ENCODE results near the gene CNTN5. TPM values are rescaled to one million over a fixed set of nuclear protein-coding genes. Genes with fewer than 3 reads are reported as not detected.

The CNTN5 gene
- total RNA-seq, 2 experiments from 2014 or later, result not detected

- Mint-ChIP-seq H3K27ac (no peak overlapping the region), H3K4me1 (no peaks in the 10 kb centered on the region), H3K9me3 (peaks cover 4% of the 10 kb centered on the region), H3K4me3 (no peak overlapping the region), H3K36me3 (no peaks in the 10 kb centered on the region), H3K27me3 (no peaks in the 10 kb centered on the region)
- ATAC-seq (ENCODE audit: low read depth), result no peak
- no peak for DNase-seq
- POLR2A ChIA-PET, result no interaction called here
These were observed 1156.9 kb downstream of the CNTN5 start for GRCh38 chr11:100177651-100178050.

DNA sequence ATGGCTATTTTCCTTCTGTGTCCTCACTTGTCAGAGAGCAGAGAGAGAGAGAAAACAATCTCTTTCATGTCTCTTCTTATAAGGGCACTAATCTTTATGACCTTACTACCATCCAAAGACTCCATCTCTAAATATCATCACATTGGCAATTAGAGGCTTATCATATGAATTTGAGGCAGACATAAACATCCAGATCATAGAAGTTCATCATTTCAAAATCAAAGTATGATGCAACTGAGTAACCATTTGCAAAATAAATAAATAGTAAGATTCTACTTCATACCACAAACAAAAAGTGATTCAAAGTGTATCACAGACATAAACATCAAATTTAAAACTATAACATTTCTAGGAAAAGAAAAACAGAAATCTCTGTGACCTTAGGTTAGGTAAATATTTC is 1161.6 kb downstream of the CNTN5 start:
- H3K9me3 Mint-ChIP-seq, result peaks cover 8% of the 10 kb centered on the region
- DNase-seq (no peak), ATAC-seq (ENCODE audit: low read depth) (no peak)
- no peaks in the 10 kb centered on the region for H3K36me3 Mint-ChIP-seq
- no peak overlapping the region for H3K27ac Mint-ChIP-seq
- H3K4me3 Mint-ChIP-seq, result no peak overlapping the region
- no peaks in the 10 kb centered on the region for H3K4me1 Mint-ChIP-seq
- POLR2A ChIA-PET, result no interaction called here
- no peaks in the 10 kb centered on the region for H3K27me3 Mint-ChIP-seq

DNA sequence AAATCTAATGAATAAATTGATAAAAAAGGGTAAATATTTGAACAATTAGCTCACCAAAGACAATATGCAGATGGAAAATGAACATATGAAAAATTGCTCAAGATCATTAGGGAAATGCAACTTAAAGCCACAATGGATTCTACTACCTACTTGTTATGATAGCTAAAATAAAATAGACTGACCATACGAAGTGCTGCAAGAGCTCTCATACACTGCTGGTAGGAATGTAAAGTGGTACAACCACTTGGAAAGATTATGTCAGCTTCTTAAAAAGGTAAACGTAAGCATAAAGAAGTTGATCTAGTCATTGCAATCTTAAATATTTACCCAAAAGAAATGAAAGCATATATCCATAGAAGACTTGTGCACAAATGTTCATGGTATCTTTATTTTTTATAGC is 1162.2 kb downstream of the CNTN5 start:
- POLR2A ChIA-PET, result no interaction called here
- Mint-ChIP-seq H3K9me3 (peaks cover 8% of the 10 kb centered on the region), H3K27me3 (no peaks in the 10 kb centered on the region), H3K27ac (no peak overlapping the region), H3K4me3 (no peak overlapping the region), H3K36me3 (no peaks in the 10 kb centered on the region), H3K4me1 (no peaks in the 10 kb centered on the region)
- ATAC-seq (ENCODE audit: low read depth), result no peak
- DNase-seq, result no peak

- no peaks in the 10 kb centered on the region for H3K36me3 Mint-ChIP-seq
- no peaks in the 10 kb centered on the region for H3K27me3 Mint-ChIP-seq
- no peaks in the 10 kb centered on the region for H3K4me1 Mint-ChIP-seq
- no peak overlapping the region for H3K4me3 Mint-ChIP-seq
- POLR2A ChIA-PET, result no interaction called here
- H3K27ac Mint-ChIP-seq, result no peak overlapping the region
- H3K9me3 Mint-ChIP-seq, result peaks cover 8% of the 10 kb centered on the region
- DNase-seq, result no peak
- no peak for ATAC-seq (ENCODE audit: low read depth)
These were observed 1164.8 kb downstream of the CNTN5 start for GRCh38 chr11:100185588-100185987.

GRCh38 chr11:100188137-100188783 is 1167.5 kb downstream of the CNTN5 start:
- H3K27me3 Mint-ChIP-seq, result no peaks in the 10 kb centered on the region
- H3K4me3 Mint-ChIP-seq, result no peak overlapping the region
- H3K36me3 Mint-ChIP-seq, result no peaks in the 10 kb centered on the region
- POLR2A ChIA-PET, result no interaction called here
- H3K4me1 Mint-ChIP-seq, result no peaks in the 10 kb centered on the region
- H3K9me3 Mint-ChIP-seq, result peaks cover 8% of the 10 kb centered on the region
- no peak for ATAC-seq (ENCODE audit: low read depth)
- DNase-seq, result no peak
- H3K27ac Mint-ChIP-seq, result no peak overlapping the region

GRCh38 chr11:100190395-100190794 is 1169.6 kb downstream of the CNTN5 start:
- ATAC-seq (ENCODE audit: low read depth), result no peak

GRCh38 chr11:100192181-100192580 is 1171.4 kb downstream of the CNTN5 start:
- no peak for DNase-seq
- no peaks in the 10 kb centered on the region for H3K4me1 Mint-ChIP-seq
- H3K27me3 Mint-ChIP-seq, result no peaks in the 10 kb centered on the region
- no peak overlapping the region for H3K4me3 Mint-ChIP-seq
- no peaks in the 10 kb centered on the region for H3K36me3 Mint-ChIP-seq
- peaks cover 2% of the 10 kb centered on the region for H3K9me3 Mint-ChIP-seq
- no peak overlapping the region for H3K27ac Mint-ChIP-seq
- no peak for ATAC-seq (ENCODE audit: low read depth)
- POLR2A ChIA-PET, result no interaction called here

More at GRCh38 chr11:100190395-100190794, 1169.6 kb downstream of the CNTN5 start:
- Mint-ChIP-seq H3K4me3 (no peak overlapping the region), H3K9me3 (no peaks in the 10 kb centered on the region), H3K27ac (no peak overlapping the region), H3K4me1 (no peaks in the 10 kb centered on the region), H3K27me3 (no peaks in the 10 kb centered on the region), H3K36me3 (no peaks in the 10 kb centered on the region)
- POLR2A ChIA-PET, result no interaction called here
- DNase-seq, result no peak

- DNase-seq (no peak), ATAC-seq (ENCODE audit: low read depth) (no peak)
- H3K36me3 Mint-ChIP-seq, result no peaks in the 10 kb centered on the region
- no peak overlapping the region for H3K27ac Mint-ChIP-seq
- no peak overlapping the region for H3K4me3 Mint-ChIP-seq
- no peaks in the 10 kb centered on the region for H3K4me1 Mint-ChIP-seq
- POLR2A ChIA-PET, result no interaction called here
- peaks cover 3% of the 10 kb centered on the region for H3K9me3 Mint-ChIP-seq
- H3K27me3 Mint-ChIP-seq, result no peaks in the 10 kb centered on the region
These were observed 1183.0 kb downstream of the CNTN5 start for GRCh38 chr11:100203789-100204188.

DNA sequence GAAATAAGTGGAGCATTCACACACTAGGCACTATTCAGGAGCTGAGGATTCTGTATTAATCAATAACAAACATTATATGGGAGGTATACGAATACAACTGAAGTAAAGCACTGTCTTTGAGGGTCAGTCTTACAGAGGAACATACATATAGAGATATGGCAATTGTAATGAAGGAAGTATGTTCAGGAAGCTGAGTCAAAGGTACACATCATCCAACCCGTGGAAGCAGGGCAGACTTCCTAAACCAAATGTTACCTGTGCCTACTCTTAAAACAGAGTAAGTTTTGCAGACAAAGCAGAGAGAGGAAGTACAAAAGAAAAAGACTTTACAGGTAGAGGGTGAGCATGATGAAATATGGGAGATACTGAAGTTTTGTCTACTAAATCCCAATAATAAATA is 1185.2 kb downstream of the CNTN5 start:
- POLR2A ChIA-PET, result no interaction called here
- Mint-ChIP-seq H3K4me1 (no peaks in the 10 kb centered on the region), H3K4me3 (no peak overlapping the region), H3K36me3 (no peaks in the 10 kb centered on the region), H3K9me3 (peaks cover 3% of the 10 kb centered on the region), H3K27ac (no peak overlapping the region), H3K27me3 (no peaks in the 10 kb centered on the region)
- no peak for DNase-seq
- ATAC-seq (ENCODE audit: low read depth), result no peak

GRCh38 chr11:100208207-100208606 is 1187.5 kb downstream of the CNTN5 start:
- no peak overlapping the region for H3K27ac Mint-ChIP-seq
- no peaks in the 10 kb centered on the region for H3K27me3 Mint-ChIP-seq
- H3K36me3 Mint-ChIP-seq, result no peaks in the 10 kb centered on the region
- POLR2A ChIA-PET, result no interaction called here
- H3K4me1 Mint-ChIP-seq, result no peaks in the 10 kb centered on the region
- peaks cover 2% of the 10 kb centered on the region for H3K9me3 Mint-ChIP-seq
- no peak overlapping the region for H3K4me3 Mint-ChIP-seq
- no peak for ATAC-seq (ENCODE audit: low read depth)
- DNase-seq, result no peak

- Mint-ChIP-seq H3K27ac (no peak overlapping the region), H3K36me3 (no peaks in the 10 kb centered on the region), H3K4me3 (no peak overlapping the region), H3K4me1 (no peaks in the 10 kb centered on the region), H3K27me3 (no peaks in the 10 kb centered on the region), H3K9me3 (no peaks in the 10 kb centered on the region)
- no peak for ATAC-seq (ENCODE audit: low read depth)
- POLR2A ChIA-PET, result no interaction called here
- no peak for DNase-seq
These were observed 1194.0 kb downstream of the CNTN5 start for GRCh38 chr11:100214791-100215190.

- Mint-ChIP-seq H3K27ac (no peak overlapping the region), H3K4me3 (no peak overlapping the region), H3K9me3 (peaks cover 2% of the 10 kb centered on the region), H3K4me1 (no peaks in the 10 kb centered on the region), H3K36me3 (no peaks in the 10 kb centered on the region), H3K27me3 (no peaks in the 10 kb centered on the region)
- DNase-seq (no peak), ATAC-seq (ENCODE audit: low read depth) (no peak)
- POLR2A ChIA-PET, result no interaction called here
These were observed 1200.1 kb downstream of the CNTN5 start for GRCh38 chr11:100220801-100221200.

- Mint-ChIP-seq H3K36me3 (no peaks in the 10 kb centered on the region), H3K4me3 (no peak overlapping the region), H3K9me3 (peaks cover 2% of the 10 kb centered on the region), H3K27me3 (no peaks in the 10 kb centered on the region), H3K4me1 (no peaks in the 10 kb centered on the region), H3K27ac (no peak overlapping the region)
- POLR2A ChIA-PET, result no interaction called here
- DNase-seq (no peak), ATAC-seq (ENCODE audit: low read depth) (no peak)
These were observed 1201.0 kb downstream of the CNTN5 start for GRCh38 chr11:100221791-100222190.

DNA sequence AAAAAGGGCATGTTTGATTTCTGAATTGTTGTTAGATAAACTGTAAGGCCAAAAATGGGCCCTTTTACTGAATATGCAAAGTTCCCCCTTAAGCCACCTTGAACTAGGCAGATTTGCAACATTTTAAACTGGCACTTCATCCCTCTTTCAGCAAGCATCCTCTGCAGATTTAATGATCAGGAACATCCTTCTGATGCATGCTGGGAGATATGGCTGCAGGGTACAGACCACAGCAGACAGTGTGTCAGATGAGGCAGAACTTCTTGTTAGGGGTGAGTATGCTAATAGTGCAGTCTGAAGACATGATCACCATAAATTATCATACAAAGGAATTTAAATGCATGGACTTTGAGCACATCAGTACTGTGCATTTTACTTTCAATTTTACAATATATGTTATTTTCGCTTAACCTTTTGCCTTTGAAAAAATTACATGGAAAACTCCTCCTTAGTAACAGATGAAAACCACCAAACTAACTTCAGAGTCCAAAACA is 1203.8 kb downstream of the CNTN5 start:
- H3K36me3 Mint-ChIP-seq, result no peaks in the 10 kb centered on the region
- H3K9me3 Mint-ChIP-seq, result peaks cover 2% of the 10 kb centered on the region
- ATAC-seq (ENCODE audit: low read depth) (no peak), DNase-seq (no peak)
- H3K4me1 Mint-ChIP-seq, result no peaks in the 10 kb centered on the region
- POLR2A ChIA-PET, result no interaction called here
- no peak overlapping the region for H3K27ac Mint-ChIP-seq
- H3K4me3 Mint-ChIP-seq, result no peak overlapping the region
- H3K27me3 Mint-ChIP-seq, result no peaks in the 10 kb centered on the region

DNA sequence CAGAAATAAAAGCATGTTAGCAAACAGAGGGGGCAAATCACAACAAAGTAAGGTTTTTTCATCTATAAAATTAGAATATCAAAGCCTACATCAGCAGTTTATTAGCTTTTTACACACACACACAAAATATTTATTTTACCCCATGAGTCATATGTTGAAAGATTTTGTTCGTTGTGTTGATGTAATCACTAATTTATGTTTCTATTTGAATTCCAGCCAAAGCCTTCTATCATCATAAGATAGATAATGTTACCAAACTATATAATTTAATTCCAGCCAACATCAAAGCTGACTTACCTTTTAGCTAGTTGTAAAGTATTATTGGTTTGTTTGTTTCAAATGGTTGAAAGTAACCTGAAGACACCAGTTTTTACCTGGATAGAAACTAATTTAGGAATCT is 1208.3 kb downstream of the CNTN5 start:
- POLR2A ChIA-PET, result no interaction called here
- no peak overlapping the region for H3K27ac Mint-ChIP-seq
- DNase-seq, result no peak
- no peak overlapping the region for H3K4me3 Mint-ChIP-seq
- ATAC-seq (ENCODE audit: low read depth), result no peak
- no peaks in the 10 kb centered on the region for H3K36me3 Mint-ChIP-seq
- no peaks in the 10 kb centered on the region for H3K27me3 Mint-ChIP-seq
- peaks cover 4% of the 10 kb centered on the region for H3K9me3 Mint-ChIP-seq
- no peaks in the 10 kb centered on the region for H3K4me1 Mint-ChIP-seq

Measured in activated naive CD8-positive, alpha-beta T cell treated with anti-CD3 and anti-CD28 coated beads, Interleukin-2, amount 10 ng/mL, durations not matched to agents 7 days and 5 days (primary cell).